GM04504 (cell line): Measurements from ENCODE around the gene DAZAP2.
"Not testable (repeated sequence)": the region's sequence is repeated elsewhere in the genome, so short reads cannot be mapped to it uniquely, and the experiment has no call there.

Experiments used
- DNase-seq: peaks from one replicate; pipeline ENCODE4 v3.0.0-alpha.2; 2012; ENCODE audit warnings: low read depth

The DAZAP2 gene

GRCh38 chr12:51217133-51217967 lies 21.3 kb upstream of the DAZAP2 start:
- no peak for DNase-seq

- peak; percentile 72 for DNase-seq
Measured at GRCh38 chr12:51217968-51218606, 20.5 kb upstream of the DAZAP2 start, which contains the start of gene POU6F1. TSS of gene POU6F1 (minus strand) at chr12:51218062. CDS start at chr12:51206836, 11,226 bp downstream.

GRCh38 chr12:51218607-51219161 lies 19.9 kb upstream of the DAZAP2 start:
- no peak for DNase-seq

GRCh38 chr12:51219322-51219721 lies 19.3 kb upstream of the DAZAP2 start:
- DNase-seq: no peak

GRCh38 chr12:51219857-51220256 lies 18.8 kb upstream of the DAZAP2 start:
- not testable (repeated sequence) for DNase-seq

GRCh38 chr12:51222461-51222860 lies 16.2 kb upstream of the DAZAP2 start:
- no peak for DNase-seq

- no peak for DNase-seq
Measured at GRCh38 chr12:51224625-51225024, 14.0 kb upstream of the DAZAP2 start.

- no peak for DNase-seq
Measured at GRCh38 chr12:51225234-51225633, 13.4 kb upstream of the DAZAP2 start.

- no peak for DNase-seq
Measured at GRCh38 chr12:51225771-51226170, 12.9 kb upstream of the DAZAP2 start.

GRCh38 chr12:51227112-51227511 lies 11.5 kb upstream of the DAZAP2 start:
- not testable (repeated sequence) for DNase-seq

GRCh38 chr12:51227962-51228361 lies 10.7 kb upstream of the DAZAP2 start:
- no peak for DNase-seq

- no peak for DNase-seq
Measured at GRCh38 chr12:51229116-51229809, 9.4 kb upstream of the DAZAP2 start.

- no peak for DNase-seq
Measured at GRCh38 chr12:51232642-51233041, 6.0 kb upstream of the DAZAP2 start.

- DNase-seq: no peak
Measured at GRCh38 chr12:51234530-51234929, 4.1 kb upstream of the DAZAP2 start.

- no peak for DNase-seq
Measured at GRCh38 chr12:51238037-51238509, 553 bp upstream of the DAZAP2 start.

- DNase-seq: no peak
Measured at GRCh38 chr12:51240971-51241370, 2.3 kb downstream of the DAZAP2 start.

- no peak for DNase-seq
Measured at GRCh38 chr12:51242120-51242519, 3.5 kb downstream of the DAZAP2 start.

- DNase-seq: no peak
Measured at GRCh38 chr12:51242876-51243275, 4.2 kb downstream of the DAZAP2 start.

GRCh38 chr12:51244269-51244668 lies 5.6 kb downstream of the DAZAP2 start:
- DNase-seq: no peak

- no peak for DNase-seq
Measured at GRCh38 chr12:51245476-51246253, 7.0 kb downstream of the DAZAP2 start.

- DNase-seq: no peak
Measured at GRCh38 chr12:51246254-51246853, 7.7 kb downstream of the DAZAP2 start.
